Stomach (tissue), 9 donors: ENCODE measurements around the gene ELOB. TPM values are rescaled to one million over a fixed set of nuclear protein-coding genes. Genes with fewer than 3 reads are reported as not detected.

ENCODE experiments used
- DNase-seq, 2 donors: peaks; one replicate each; pipeline versions ENCODE4 v3.0.0 to v3.0.0-alpha.2; 2013 to 2019
- H3K27ac ChIP-seq, 5 donors: fragments of 200-600 bp in 4 of 5; sonication (generic) in 4 of 5; one replicate each; pipeline ENCODE4 v1.5.1; 2013 to 2019; ENCODE audit warnings: mild to moderate bottlenecking in 1 of 5, moderate library complexity in 1 of 5
- H3K27me3 ChIP-seq, 3 donors: fragments of 200-600 bp; sonication (generic); one replicate each; pipeline ENCODE4 v1.5.1; 2017 to 2019; ENCODE audit warnings: mixed run types in 1 of 3
- H3K36me3 ChIP-seq, 4 donors: fragments of 200-600 bp; sonication (generic); 1 replicate in 3 of 4; 2 replicates in 1 of 4; pipeline ENCODE4 v1.5.1; 2016 to 2019
- H3K4me1 ChIP-seq, 4 donors: fragments of 200-600 bp; sonication (generic); one replicate each; pipeline ENCODE4 v1.5.1; 2016 to 2019
- H3K4me3 ChIP-seq, 4 donors: fragments of 200-600 bp; sonication (generic) in 3 of 4; one replicate each; pipeline ENCODE4 v1.5.1; 2016 to 2019; ENCODE audit warnings: mild to moderate bottlenecking in 1 of 4
- H3K9me3 ChIP-seq, 4 donors: fragments of 200-600 bp; sonication (generic); one replicate each; pipeline ENCODE4 v1.5.1; 2016 to 2019
- EP300 ChIP-seq: sonication (generic); formaldehyde crosslinking; IDR thresholded peaks from one replicate; pipeline ENCODE4 v1.6.1; 2017; ENCODE audit warnings: antibody characterized with exemption
- POLR2A ChIP-seq, 4 donors: fragments of 450-650 bp; IDR thresholded peaks; one replicate each; pipeline ENCODE4 v1.6.1; 2016; ENCODE audit warnings: antibody characterized with exemption in 4 of 4, control low read depth in 2 of 4, mild to moderate bottlenecking in 1 of 4, moderate library complexity in 1 of 4
- POLR2AphosphoS5 ChIP-seq, 3 donors: sonication (generic); formaldehyde crosslinking; IDR thresholded peaks; one replicate each; pipeline ENCODE4 v1.6.1; 2016; ENCODE audit warnings: antibody characterized with exemption in 3 of 3
- WGBS, 5 donors: extraction: QIAGEN DNeasy Blood & Tissue Kit in 3 of 5; methylation state at CpG; one replicate each; pipeline versions ENCODE4 v1.1.5 to v1.1.7; 2013 to 2018; 5-methylcytosine and 5-hydroxymethylcytosine counted together
- intact Hi-C: fragments of 100-400 bp; cut with DNase I; formaldehyde crosslinking; loops from one replicate; pipeline ENCODE4 v1.15.1; 2023; ENCODE audit warnings: low total_unique reads
- polyA plus RNA-seq, 3 donors: library from polyadenylated mRNA; stranded (reverse); fragments of 200-250 nt; gene quantifications; one replicate each; pipeline ENCODE4 v1.2.3, GENCODE V29; 2013
- total RNA-seq, 5 donors: library from RNA; depleted of rRNA; stranded (reverse); fragments of >200 nt; gene quantifications; one replicate each; pipeline versions ENCODE4 v1.1.0 to v1.2.3, GENCODE V29; 2014 to 2016
- TF ChIP-seq, protein P1 (sequence below), 7 experiments: fragments of 450-650 bp in 4 of 7; fragments of 200-600 bp in 3 of 7; sonication (generic) in 3 of 7; IDR thresholded peaks; one replicate each; pipeline ENCODE4 v1.5.1; 2016 to 2019; ENCODE audit warnings: antibody characterized with exemption in 7 of 7, control low read depth in 2 of 7, mild to moderate bottlenecking in 1 of 7
- donor health status: healthy with polysubstance abuse.
- donor health status: Bipolar disorder and iron deficiency.
- donor health status: healthy.

Gene ELOB
- total and polyA plus RNA-seq, 8 donors, result 68.1 to 713 (median 231) TPM

GRCh38 chr16:2741168-2741567 is 35.9 kb downstream of the ELOB start:
- intact Hi-C loops, result no loop called here
- Histone ChIP-seq H3K4me1 (no peaks in the 10 kb centered on the region), H3K36me3 (no peaks in the 10 kb centered on the region), H3K9me3 (no peaks in the 10 kb centered on the region), H3K4me3 (no peak overlapping the region), H3K27ac (no peak overlapping the region), H3K27me3 (peaks cover 0 to 57% (median 0%) of the 10 kb centered on the region in 3 donors)
- TF ChIP-seq, protein P1, sequence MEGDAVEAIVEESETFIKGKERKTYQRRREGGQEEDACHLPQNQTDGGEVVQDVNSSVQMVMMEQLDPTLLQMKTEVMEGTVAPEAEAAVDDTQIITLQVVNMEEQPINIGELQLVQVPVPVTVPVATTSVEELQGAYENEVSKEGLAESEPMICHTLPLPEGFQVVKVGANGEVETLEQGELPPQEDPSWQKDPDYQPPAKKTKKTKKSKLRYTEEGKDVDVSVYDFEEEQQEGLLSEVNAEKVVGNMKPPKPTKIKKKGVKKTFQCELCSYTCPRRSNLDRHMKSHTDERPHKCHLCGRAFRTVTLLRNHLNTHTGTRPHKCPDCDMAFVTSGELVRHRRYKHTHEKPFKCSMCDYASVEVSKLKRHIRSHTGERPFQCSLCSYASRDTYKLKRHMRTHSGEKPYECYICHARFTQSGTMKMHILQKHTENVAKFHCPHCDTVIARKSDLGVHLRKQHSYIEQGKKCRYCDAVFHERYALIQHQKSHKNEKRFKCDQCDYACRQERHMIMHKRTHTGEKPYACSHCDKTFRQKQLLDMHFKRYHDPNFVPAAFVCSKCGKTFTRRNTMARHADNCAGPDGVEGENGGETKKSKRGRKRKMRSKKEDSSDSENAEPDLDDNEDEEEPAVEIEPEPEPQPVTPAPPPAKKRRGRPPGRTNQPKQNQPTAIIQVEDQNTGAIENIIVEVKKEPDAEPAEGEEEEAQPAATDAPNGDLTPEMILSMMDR (IDR thresholded peaks at IDR 0.05), result no peak
- TF ChIP-seq POLR2A (IDR thresholded peaks at IDR 0.05), result no peak
- TF ChIP-seq EP300, result no peak
- DNase-seq, result no peak
- 82 to 100% (median 90%) methylated on average over 1 to 4 of the region's 4 CpGs for WGBS, 5 donors

DNA sequence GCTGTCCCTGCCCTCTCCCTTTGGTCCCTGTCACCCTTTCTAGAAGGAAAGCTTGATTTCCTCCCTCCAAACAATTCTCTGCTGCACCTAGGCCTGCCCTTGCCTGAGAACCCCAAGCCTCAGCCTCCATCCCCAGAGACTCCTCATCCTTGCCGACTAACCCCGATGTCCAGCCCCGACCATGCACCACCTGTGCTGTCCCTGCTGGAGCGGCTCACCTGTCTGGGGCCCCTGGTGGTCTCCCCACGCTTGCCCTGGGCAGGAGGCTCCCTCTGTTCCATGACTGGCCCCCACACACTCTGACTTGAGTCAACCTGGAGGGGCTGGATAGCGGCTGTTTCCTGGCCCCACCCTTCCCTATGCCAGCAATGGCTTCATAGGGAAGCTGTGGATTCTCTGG is 36.6 kb downstream of the ELOB start:
- no peak for TF ChIP-seq POLR2A (IDR thresholded peaks at IDR 0.05)
- TF ChIP-seq, protein P1 (IDR thresholded peaks at IDR 0.05), result no peak
- TF ChIP-seq EP300, result no peak
- TF ChIP-seq POLR2AphosphoS5 (IDR thresholded peaks at IDR 0.05), result no peak
- Histone ChIP-seq H3K27ac (no peak overlapping the region), H3K27me3 (peaks cover 0 to 58% (median 0%) of the 10 kb centered on the region in 3 donors), H3K36me3 (no peaks in the 10 kb centered on the region), H3K9me3 (no peaks in the 10 kb centered on the region), H3K4me1 (no peaks in the 10 kb centered on the region), H3K4me3 (no peak overlapping the region)
- no peak for DNase-seq
- intact Hi-C loops, result no loop called here
- WGBS, 5 donors, result 83 to 94% (median 87%) methylated on average over 6 of the region's 6 CpGs

DNA sequence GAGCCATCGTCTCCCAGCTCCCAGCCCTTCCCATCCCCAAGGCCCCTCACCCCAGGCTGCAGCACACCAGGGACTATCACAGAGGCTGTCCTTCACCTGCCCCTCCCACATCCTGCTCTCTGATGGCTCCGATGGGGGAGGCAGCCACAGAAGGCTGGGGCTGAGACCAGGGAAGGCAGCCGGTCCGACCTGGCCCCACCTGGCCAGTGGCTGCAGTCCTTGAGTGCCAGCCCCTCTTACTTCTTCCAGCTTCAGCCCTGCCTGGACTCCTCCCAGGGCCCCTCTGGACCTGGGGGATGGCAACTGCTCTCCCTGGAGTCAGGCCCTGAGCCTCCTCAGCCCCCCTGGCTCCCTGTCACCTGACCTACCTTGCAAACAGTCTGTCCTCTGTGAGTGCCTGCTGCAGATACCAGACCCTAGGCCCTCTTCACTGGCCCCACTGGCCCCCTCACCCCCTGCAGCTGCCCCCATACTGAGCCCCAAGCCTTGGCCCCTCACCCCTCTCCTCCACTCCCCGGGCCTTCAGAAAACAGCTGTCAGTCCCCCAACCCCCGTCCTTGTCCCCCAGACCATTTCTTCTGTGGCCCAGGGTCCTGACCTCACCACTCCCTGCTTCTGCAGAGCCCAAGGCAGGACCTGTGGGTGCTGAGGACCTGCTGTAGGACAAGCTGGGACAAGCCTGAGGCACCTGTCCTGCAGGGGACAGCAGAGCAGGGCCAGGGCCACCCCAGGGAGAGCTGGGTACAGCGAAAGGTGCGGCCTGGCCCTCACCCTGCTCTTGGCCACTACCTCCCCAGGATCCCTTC is 37.3 kb downstream of the ELOB start:
- Histone ChIP-seq H3K9me3 (no peaks in the 10 kb centered on the region), H3K4me1 (no peaks in the 10 kb centered on the region), H3K4me3 (no peak overlapping the region), H3K36me3 (no peaks in the 10 kb centered on the region), H3K27ac (no peak overlapping the region), H3K27me3 (peaks cover 0 to 58% (median 0%) of the 10 kb centered on the region in 3 donors)
- 43 to 75% (median 63%) methylated on average over 4 to 8 of the region's 8 CpGs for WGBS, 5 donors
- TF ChIP-seq, protein P1 (IDR thresholded peaks at IDR 0.05), result no peak
- TF ChIP-seq EP300, result no peak
- TF ChIP-seq POLR2A (IDR thresholded peaks at IDR 0.05), result no peak
- no peak for TF ChIP-seq POLR2AphosphoS5 (IDR thresholded peaks at IDR 0.05)
- intact Hi-C loops, result no loop called here
- peak in 1 of 2 donors; percentile 6 for DNase-seq

- WGBS, 5 donors, result 44 to 75% (median 71%) methylated on average over 2 to 5 of the region's 5 CpGs
- H3K27ac ChIP-seq, result no peak overlapping the region
- no peaks in the 10 kb centered on the region for H3K36me3 ChIP-seq
- TF ChIP-seq POLR2A (IDR thresholded peaks at IDR 0.05) (no peak), EP300 (no peak), POLR2AphosphoS5 (IDR thresholded peaks at IDR 0.05) (no peak)
- TF ChIP-seq, protein P1 (IDR thresholded peaks at IDR 0.05), result no peak
- peak in 1 of 2 donors; percentile 3 for DNase-seq
- intact Hi-C loops, result no loop called here
- H3K4me1 ChIP-seq, result no peaks in the 10 kb centered on the region
- no peak overlapping the region for H3K4me3 ChIP-seq
- H3K9me3 ChIP-seq, result no peaks in the 10 kb centered on the region
- peaks cover 0 to 58% (median 0%) of the 10 kb centered on the region in 3 donors for H3K27me3 ChIP-seq
These were observed 38.5 kb downstream of the ELOB start for GRCh38 chr16:2738615-2739014.
